Stimulated activated naive B cell treated with anti-CD40 and anti-IgM and Interleukin-4, amounts not matched to agents 10 μg/mL and 1 μg/mL and 100 μg/mL, for 72 hours (primary cell): ENCODE results near the gene PGGHG.

Experiments used
- ATAC-seq, 2 donors: fragments of 150-1000 bp; cut with Tn5 transposase; replicated peaks; 2 replicates each; pipeline ENCODE4 v1.10.0; 2021; ENCODE audit warnings: moderate library complexity in 1 of 2
- DNase-seq: peaks from one replicate; pipeline ENCODE4 v3.0.0; 2021
- H3K27ac Mint-ChIP-seq: one replicate; pipeline ENCODE4 v1.8.0; 2022; ENCODE audit warnings: mild to moderate bottlenecking, mixed read lengths
- H3K27me3 Mint-ChIP-seq, 2 donors: one replicate each; pipeline ENCODE4 v1.8.0; 2022; ENCODE audit warnings: mixed read lengths in 2 of 2
- H3K36me3 Mint-ChIP-seq, 2 donors: one replicate each; pipeline ENCODE4 v1.8.0; 2022; ENCODE audit warnings: mixed read lengths in 2 of 2, mild to moderate bottlenecking in 1 of 2
- H3K4me1 Mint-ChIP-seq, 2 donors: one replicate each; pipeline ENCODE4 v1.8.0; 2022; ENCODE audit warnings: mixed read lengths in 2 of 2, mild to moderate bottlenecking in 1 of 2
- H3K4me3 Mint-ChIP-seq, 2 donors: one replicate each; pipeline ENCODE4 v1.8.0; 2022; ENCODE audit warnings: mild to moderate bottlenecking in 2 of 2, mixed read lengths in 2 of 2, moderate library complexity in 1 of 2
- H3K9me3 Mint-ChIP-seq, 2 donors: one replicate each; pipeline ENCODE4 v1.8.0; 2022; ENCODE audit warnings: mixed read lengths in 2 of 2, mild to moderate bottlenecking in 1 of 2

Gene PGGHG

DNA sequence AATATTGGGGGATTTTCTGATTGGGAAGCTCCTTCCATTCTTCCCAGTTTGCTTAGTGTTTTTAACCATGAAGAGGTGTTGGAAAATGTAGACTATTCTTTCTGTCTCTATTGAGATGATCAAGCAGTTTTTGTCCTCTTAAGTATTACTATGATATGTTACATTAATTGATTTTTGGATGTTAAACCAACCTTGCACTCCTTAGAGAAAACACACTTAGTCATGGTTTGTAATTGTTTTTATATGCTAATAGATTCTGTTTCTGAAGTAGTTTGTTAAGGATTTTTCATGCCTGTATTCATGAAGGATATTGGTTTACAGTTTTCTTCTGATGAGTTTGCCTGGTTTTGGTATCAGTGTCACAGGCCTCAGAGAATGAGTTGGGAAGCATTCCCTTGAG is 12.7 kb upstream of the PGGHG start:
- peaks cover 18 to 41% of the 10 kb centered on the region in 2 donors for H3K4me1 Mint-ChIP-seq
- DNase-seq = no peak
- peaks cover 10 to 17% of the 10 kb centered on the region in 2 donors for H3K27me3 Mint-ChIP-seq
- peaks cover 0 to 6% of the 10 kb centered on the region in 2 donors for H3K9me3 Mint-ChIP-seq
- no peak for ATAC-seq
- no peak overlapping the region for H3K27ac Mint-ChIP-seq
- H3K4me3 Mint-ChIP-seq = no peak overlapping the region
- peaks cover 0 to 10% of the 10 kb centered on the region in 2 donors for H3K36me3 Mint-ChIP-seq

DNA sequence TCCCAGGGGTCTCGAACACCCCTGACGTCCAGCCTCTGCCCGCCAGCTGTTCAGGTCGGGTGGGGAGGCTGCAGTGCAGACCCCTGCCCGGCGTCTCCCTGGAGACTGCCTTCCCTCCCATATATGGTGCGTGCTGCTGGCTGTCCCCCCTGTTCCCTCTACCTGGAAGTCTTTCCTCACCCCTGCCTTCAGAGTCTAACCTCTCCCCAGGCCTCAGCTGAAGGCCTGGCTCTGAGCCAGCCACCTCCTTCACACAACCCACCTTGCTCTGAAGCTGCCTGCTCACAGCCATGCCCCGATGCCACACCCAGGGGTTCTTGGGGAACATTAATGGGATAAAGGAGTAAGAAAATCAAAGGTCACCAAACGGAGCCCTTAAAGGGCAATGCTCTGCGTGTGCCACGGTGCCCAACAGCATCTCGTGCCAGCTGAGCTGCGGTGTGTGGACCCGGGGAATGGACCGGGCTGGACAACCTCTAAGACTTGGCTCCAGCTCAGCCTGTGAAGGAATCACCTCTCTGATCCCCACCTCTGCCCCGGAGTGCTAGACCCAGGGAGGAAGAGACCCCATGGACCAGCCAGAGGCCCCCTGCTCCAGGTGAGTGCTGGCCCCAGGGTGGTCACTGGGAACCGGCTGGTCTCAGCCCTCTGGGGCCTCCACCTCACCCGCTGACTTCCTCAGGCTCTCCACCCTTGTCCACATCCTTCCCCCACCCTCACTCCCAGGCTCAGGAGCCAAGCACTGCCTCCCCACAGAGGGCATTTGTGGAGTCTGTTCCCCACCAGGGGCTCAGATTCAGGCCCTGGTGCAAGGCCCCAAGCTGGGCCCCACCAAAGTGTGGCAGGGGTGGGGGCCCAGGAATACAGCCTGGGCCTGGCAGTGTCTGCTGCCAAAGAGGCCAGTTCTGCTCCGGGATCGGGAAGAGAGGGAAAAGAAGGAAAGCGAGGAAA is 10.7 kb upstream of the PGGHG start, which contains the start of gene NLRP6:
NLRP6 (plus strand) TSS at position 407 of the 951 bp plus-strand sequence; CDS start at position 570, 163 bp downstream.
- peak within 1 kb of the TSS; percentile 67 to 76 for H3K4me3 Mint-ChIP-seq
- peaks cover 0 to 10% of the 10 kb centered on the region in 2 donors for H3K36me3 Mint-ChIP-seq
- H3K27ac Mint-ChIP-seq = peak within 1 kb of the TSS; percentile 87
- peaks cover 23 to 47% of the 10 kb centered on the region in 2 donors for H3K4me1 Mint-ChIP-seq
- ATAC-seq (no peak), DNase-seq (no peak)
- peaks cover 28 to 38% of the 10 kb centered on the region in 2 donors for H3K27me3 Mint-ChIP-seq
- H3K9me3 Mint-ChIP-seq = peaks cover 0 to 6% of the 10 kb centered on the region in 2 donors

- ATAC-seq (peak in 1 of 2 donors; percentile 44), DNase-seq (no peak)
- Mint-ChIP-seq H3K27me3 (peaks cover 34 to 47% of the 10 kb centered on the region in 2 donors), H3K9me3 (peaks cover 0 to 6% of the 10 kb centered on the region in 2 donors), H3K36me3 (peaks cover 0 to 10% of the 10 kb centered on the region in 2 donors), H3K4me1 (peaks cover 23 to 47% of the 10 kb centered on the region in 2 donors), H3K4me3 (peak overlapping the region in 1 of 2 donors; percentile 81), H3K27ac (no peak overlapping the region)
Measured at GRCh38 chr11:279040-279965, 9.6 kb upstream of the PGGHG start.

- peaks cover 23 to 42% of the 10 kb centered on the region in 2 donors for H3K4me1 Mint-ChIP-seq
- H3K9me3 Mint-ChIP-seq = peaks cover 0 to 6% of the 10 kb centered on the region in 2 donors
- peak overlapping the region; percentile 75 to 81 for H3K4me3 Mint-ChIP-seq
- H3K27ac Mint-ChIP-seq = peak overlapping the region; percentile 65
- H3K27me3 Mint-ChIP-seq = peaks cover 34 to 54% of the 10 kb centered on the region in 2 donors
- peak; percentile 66 to 73 for ATAC-seq
- peaks cover 0 to 10% of the 10 kb centered on the region in 2 donors for H3K36me3 Mint-ChIP-seq
- no peak for DNase-seq
Measured at GRCh38 chr11:279966-280705, 8.8 kb upstream of the PGGHG start.

GRCh38 chr11:280706-281485 is 8.0 kb upstream of the PGGHG start:
- H3K4me3 Mint-ChIP-seq = peak overlapping the region; percentile 54 to 62
- DNase-seq = no peak
- peaks cover 23 to 40% of the 10 kb centered on the region in 2 donors for H3K4me1 Mint-ChIP-seq
- peaks cover 0 to 10% of the 10 kb centered on the region in 2 donors for H3K36me3 Mint-ChIP-seq
- peaks cover 34 to 62% of the 10 kb centered on the region in 2 donors for H3K27me3 Mint-ChIP-seq
- H3K9me3 Mint-ChIP-seq = peaks cover 0 to 6% of the 10 kb centered on the region in 2 donors
- ATAC-seq = peak; percentile 49 to 61
- peak overlapping the region; percentile 73 for H3K27ac Mint-ChIP-seq

GRCh38 chr11:281486-282161 is 7.3 kb upstream of the PGGHG start:
- ATAC-seq (no peak), DNase-seq (no peak)
- peaks cover 0 to 4% of the 10 kb centered on the region in 2 donors for H3K9me3 Mint-ChIP-seq
- peaks cover 0 to 8% of the 10 kb centered on the region in 2 donors for H3K36me3 Mint-ChIP-seq
- peak overlapping the region; percentile 73 for H3K27ac Mint-ChIP-seq
- H3K4me3 Mint-ChIP-seq = peak overlapping the region; percentile 54 to 62
- H3K27me3 Mint-ChIP-seq = peaks cover 34 to 65% of the 10 kb centered on the region in 2 donors
- H3K4me1 Mint-ChIP-seq = peaks cover 23 to 40% of the 10 kb centered on the region in 2 donors

- Mint-ChIP-seq H3K9me3 (no peaks in the 10 kb centered on the region), H3K4me1 (peaks cover 26 to 44% of the 10 kb centered on the region in 2 donors), H3K4me3 (no peak overlapping the region)
Measured at GRCh38 chr11:282171-282570, 6.8 kb upstream of the PGGHG start.

GRCh38 chr11:282630-283360 is 6.1 kb upstream of the PGGHG start:
- Mint-ChIP-seq H3K27me3 (peaks cover 40 to 75% of the 10 kb centered on the region in 2 donors), H3K9me3 (no peaks in the 10 kb centered on the region), H3K27ac (no peak overlapping the region), H3K4me3 (no peak overlapping the region), H3K4me1 (peaks cover 26 to 45% of the 10 kb centered on the region in 2 donors), H3K36me3 (peaks cover 0 to 2% of the 10 kb centered on the region in 2 donors)
- ATAC-seq (no peak), DNase-seq (no peak)

More at GRCh38 chr11:282171-282570, 6.8 kb upstream of the PGGHG start:
- no peak for DNase-seq
- peaks cover 39 to 70% of the 10 kb centered on the region in 2 donors for H3K27me3 Mint-ChIP-seq
- H3K36me3 Mint-ChIP-seq = peaks cover 0 to 5% of the 10 kb centered on the region in 2 donors
- ATAC-seq = no peak
- peak overlapping the region; percentile 65 for H3K27ac Mint-ChIP-seq

DNA sequence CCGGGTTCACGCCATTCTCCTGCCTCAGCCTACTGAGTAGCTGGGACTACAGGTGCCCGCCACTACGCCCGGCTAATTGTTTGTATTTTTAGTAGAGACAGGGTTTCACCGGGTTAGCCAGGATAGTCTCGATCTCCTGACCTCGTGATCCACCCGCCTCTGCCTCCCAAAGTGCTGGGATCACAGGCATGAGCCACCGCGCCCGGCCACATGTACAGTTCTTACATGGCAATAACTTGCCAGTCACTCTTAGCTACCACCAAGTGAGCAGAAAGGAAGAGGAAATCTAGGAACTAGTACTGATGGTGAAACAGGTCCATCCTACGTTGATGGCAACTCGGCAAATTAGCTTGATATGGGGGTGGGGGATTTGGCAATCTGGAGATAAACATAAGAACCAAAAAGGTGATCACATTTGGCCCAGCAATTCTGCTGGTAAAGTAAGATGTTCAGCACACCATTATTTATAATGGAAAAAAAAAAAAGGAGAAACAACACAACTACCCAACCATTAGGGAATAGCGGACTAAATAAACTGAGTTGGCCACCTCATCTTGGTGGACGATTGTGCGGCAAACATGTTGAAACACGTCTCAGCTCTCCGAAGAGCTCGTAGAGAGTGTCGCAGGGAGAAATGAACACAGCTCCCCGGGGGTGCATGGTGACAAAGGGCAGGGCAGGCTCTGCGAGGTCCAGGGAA is 5.4 kb upstream of the PGGHG start:
- DNase-seq = no peak

GRCh38 chr11:284105-285020 is 4.6 kb upstream of the PGGHG start:
- Mint-ChIP-seq H3K9me3 (no peaks in the 10 kb centered on the region), H3K4me1 (peaks cover 24 to 41% of the 10 kb centered on the region in 2 donors), H3K36me3 (no peaks in the 10 kb centered on the region), H3K4me3 (no peak overlapping the region), H3K27me3 (peaks cover 37 to 73% of the 10 kb centered on the region in 2 donors), H3K27ac (no peak overlapping the region)
- no peak for DNase-seq
- ATAC-seq = no peak

More for the DNA sequence above, 5.4 kb upstream of the PGGHG start:
- H3K36me3 Mint-ChIP-seq = no peaks in the 10 kb centered on the region
- no peak for ATAC-seq
- peaks cover 39 to 77% of the 10 kb centered on the region in 2 donors for H3K27me3 Mint-ChIP-seq
- no peak overlapping the region for H3K4me3 Mint-ChIP-seq
- peaks cover 26 to 44% of the 10 kb centered on the region in 2 donors for H3K4me1 Mint-ChIP-seq
- H3K9me3 Mint-ChIP-seq = no peaks in the 10 kb centered on the region
- H3K27ac Mint-ChIP-seq = no peak overlapping the region
